Effector memory CD4-positive, alpha-beta T cell (primary cell): ENCODE measurements around the gene ZNF598.

Experiments used
- DNase-seq, 3 donors: peaks; one replicate each; pipeline ENCODE4 v3.0.0-alpha.2; 2020
- H3K27ac ChIP-seq: 2 replicates; pipeline ENCODE4 v1.7.0; 2013; ENCODE audit warnings: mild to moderate bottlenecking, low read length, moderate library complexity; ENCODE audit not compliant: insufficient read depth, poor library complexity, severe bottlenecking
- H3K27me3 ChIP-seq: replicated peaks from 2 replicates; pipeline ENCODE4 v1.7.0; 2013; ENCODE audit warnings: mild to moderate bottlenecking, low read length; ENCODE audit not compliant: insufficient read depth, control insufficient read depth, poor library complexity, severe bottlenecking
- H3K36me3 ChIP-seq: 2 replicates; pipeline ENCODE4 v1.7.0; 2013; ENCODE audit warnings: mild to moderate bottlenecking, low read length, moderate library complexity; ENCODE audit not compliant: control insufficient read depth, insufficient read depth
- H3K4me1 ChIP-seq: 2 replicates; pipeline ENCODE4 v1.7.0; 2013; ENCODE audit warnings: low read length, mild to moderate bottlenecking; ENCODE audit not compliant: control insufficient read depth, insufficient read depth, poor library complexity, severe bottlenecking
- H3K4me3 ChIP-seq: 2 replicates; pipeline ENCODE4 v1.7.0; 2013; ENCODE audit warnings: low read length, low read depth, mild to moderate bottlenecking; ENCODE audit not compliant: insufficient read depth, poor library complexity, severe bottlenecking
- H3K9me3 ChIP-seq: 2 replicates; pipeline ENCODE4 v1.7.0; 2013; ENCODE audit warnings: mild to moderate bottlenecking, low read length, moderate library complexity; ENCODE audit not compliant: control insufficient read depth

The ZNF598 gene

DNA sequence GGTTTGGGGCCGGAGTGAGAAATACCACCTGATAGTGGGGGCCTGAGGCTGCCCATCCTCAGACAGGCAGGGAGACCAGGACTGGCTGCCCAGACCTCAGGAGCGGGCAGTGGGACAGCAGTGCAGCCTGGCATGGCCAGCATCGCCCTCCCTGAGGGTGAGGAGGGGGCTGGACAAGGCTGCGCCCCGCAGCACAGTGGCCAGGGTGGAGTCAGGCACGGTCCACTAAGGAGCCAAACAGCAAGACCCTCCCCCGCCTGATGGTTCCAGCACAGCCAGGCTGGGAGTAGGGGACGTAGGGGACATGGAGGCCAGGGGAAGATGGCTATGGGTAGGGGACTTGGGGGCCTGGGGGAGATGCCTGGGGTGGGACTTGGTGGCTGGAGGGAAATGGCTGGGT lies 3.3 kb downstream of the ZNF598 start:
- peaks cover 17% of the 10 kb centered on the region for H3K36me3 ChIP-seq
- no peak overlapping the region for H3K4me3 ChIP-seq
- no peak overlapping the region for H3K27ac ChIP-seq
- H3K4me1 ChIP-seq, result peaks cover 35% of the 10 kb centered on the region
- no peaks in the 10 kb centered on the region for H3K9me3 ChIP-seq
- no peaks in the 10 kb centered on the region for H3K27me3 ChIP-seq
- no peak for DNase-seq

DNA sequence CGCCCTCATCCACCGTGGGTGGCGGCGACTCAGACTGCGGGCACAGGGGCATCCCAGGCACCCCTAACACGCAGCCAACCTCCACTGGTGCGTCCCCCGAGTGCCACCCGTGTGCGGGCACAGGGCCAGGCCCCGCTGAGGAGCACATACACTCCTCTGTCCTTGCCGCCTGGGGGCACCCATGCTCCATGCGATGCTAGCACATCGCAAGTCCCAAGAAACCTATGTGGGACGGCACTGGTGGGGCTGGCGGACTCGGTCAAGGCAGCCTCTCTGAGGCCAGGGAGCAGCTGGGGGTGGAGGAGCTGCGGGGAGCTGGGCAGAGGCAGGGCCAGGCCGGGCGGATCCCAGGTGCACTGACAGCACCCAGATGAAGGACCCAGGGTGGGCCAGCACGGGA lies 4.0 kb downstream of the ZNF598 start:
- DNase-seq, result no peak
- peaks cover 35% of the 10 kb centered on the region for H3K4me1 ChIP-seq
- H3K27me3 ChIP-seq, result no peaks in the 10 kb centered on the region
- no peak overlapping the region for H3K27ac ChIP-seq
- H3K9me3 ChIP-seq, result no peaks in the 10 kb centered on the region
- H3K4me3 ChIP-seq, result no peak overlapping the region
- peaks cover 23% of the 10 kb centered on the region for H3K36me3 ChIP-seq

DNA sequence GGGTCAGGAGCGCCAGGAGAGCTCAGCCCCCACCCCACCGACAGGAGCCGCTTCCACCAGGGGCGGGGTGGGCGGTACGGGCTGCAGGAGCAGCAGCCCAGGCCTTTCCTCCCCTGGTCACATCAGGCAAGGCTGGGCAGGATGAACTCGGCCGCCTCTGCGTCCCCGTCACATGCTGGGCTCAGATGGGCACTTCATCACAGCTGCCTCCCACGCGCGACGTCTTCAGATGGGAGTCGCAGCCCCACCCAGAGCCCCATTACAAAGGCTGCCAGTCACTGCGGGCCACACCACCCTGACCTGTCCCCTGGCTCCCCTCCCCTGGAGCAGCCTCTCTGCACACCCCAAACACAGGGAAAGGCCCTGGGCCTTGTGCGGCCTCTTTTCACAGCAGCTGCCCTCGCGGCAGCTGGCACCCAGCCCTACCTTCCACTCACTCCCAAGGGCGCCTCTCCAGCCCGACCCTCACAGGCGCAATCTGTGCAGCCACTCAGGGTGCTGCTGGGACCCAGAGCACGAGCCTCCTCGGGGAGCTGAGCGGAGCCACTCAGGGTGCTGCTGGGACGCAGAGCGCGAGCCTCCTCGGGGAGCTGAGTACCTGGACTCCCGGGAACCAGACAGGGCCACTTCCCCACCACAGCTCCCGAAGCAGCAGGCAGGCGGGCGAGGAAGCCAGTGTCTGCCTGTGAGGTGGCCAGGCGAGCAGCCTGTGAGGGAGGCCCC lies 4.7 kb downstream of the ZNF598 start:
- Histone ChIP-seq H3K4me1 (peaks cover 29% of the 10 kb centered on the region), H3K27me3 (no peaks in the 10 kb centered on the region), H3K4me3 (no peak overlapping the region), H3K36me3 (peaks cover 30% of the 10 kb centered on the region), H3K27ac (no peak overlapping the region), H3K9me3 (no peaks in the 10 kb centered on the region)
- DNase-seq, result no peak

DNA sequence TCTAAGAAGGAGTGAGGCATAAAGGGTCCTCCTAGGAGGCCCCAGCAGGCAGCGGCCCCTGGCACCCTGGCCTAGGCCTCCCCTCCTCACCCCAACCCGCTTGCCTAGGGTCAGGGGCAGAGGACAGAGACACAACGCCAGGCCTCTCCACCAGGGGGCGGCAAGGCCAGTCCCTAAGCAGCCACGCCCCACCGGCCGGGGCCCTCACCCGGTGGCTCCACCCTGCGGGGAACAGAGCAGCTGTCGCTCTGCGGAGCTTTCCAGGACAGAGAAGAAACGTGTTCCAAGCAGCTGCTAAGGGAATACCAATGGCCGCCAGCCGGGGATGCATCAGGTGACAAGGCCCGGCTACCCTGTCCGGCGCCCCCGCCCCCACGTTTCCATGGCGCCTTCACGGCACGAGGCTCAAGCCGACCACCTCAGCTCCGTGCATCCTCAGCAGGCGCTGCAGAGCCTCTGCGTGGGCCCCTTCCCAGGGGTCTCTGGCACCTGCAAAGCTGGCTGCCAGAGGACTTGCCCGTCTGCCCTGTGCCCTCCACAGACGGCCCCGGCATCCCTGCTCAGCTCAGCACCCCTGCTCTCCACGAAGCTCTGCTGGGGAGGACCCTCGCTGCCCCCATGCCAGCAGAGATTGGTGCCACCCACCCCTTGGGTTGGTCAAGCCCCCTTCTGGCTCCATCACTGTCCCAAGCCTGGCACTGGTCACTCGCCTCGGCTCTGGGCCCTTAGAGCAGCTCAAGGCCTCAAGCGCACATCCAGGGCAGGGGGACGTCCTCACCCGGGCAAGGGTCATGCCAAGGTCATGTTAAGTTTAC lies 5.6 kb downstream of the ZNF598 start:
- DNase-seq, result peak; percentile 67 to 76 (median 71)
- Histone ChIP-seq H3K36me3 (peaks cover 39% of the 10 kb centered on the region), H3K27me3 (no peaks in the 10 kb centered on the region), H3K4me3 (no peak overlapping the region), H3K4me1 (peaks cover 27% of the 10 kb centered on the region), H3K9me3 (no peaks in the 10 kb centered on the region), H3K27ac (no peak overlapping the region)

DNA sequence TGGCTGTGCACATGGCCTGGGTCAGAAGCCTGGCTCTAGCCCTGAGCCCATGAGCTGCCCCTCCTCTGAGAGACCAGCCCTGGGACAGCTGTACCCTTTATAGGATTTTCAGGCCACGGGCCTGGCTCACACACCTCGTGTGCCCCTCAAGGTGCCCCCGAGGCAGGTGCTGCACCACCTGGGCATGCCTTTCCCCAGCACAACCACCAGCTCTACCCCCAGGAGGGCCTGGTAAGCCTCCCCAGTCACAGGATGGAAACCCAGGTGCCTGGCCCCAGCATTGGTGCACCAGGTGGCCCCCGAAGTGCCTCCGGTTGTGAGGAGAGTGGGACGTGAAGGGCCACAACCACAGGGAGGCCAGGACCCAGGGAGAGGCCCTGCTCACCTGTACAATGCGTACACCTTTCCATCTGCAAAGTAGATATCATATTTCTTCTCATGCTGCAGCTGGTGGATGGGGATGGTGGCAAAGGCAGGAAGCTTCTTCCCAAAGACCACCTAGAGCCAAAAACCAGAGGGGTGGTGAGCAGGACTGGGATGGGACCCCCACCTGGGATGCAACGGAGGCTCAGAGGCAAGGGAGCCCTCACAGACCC lies 6.3 kb downstream of the ZNF598 start:
- no peak overlapping the region for H3K4me3 ChIP-seq
- H3K27me3 ChIP-seq, result no peaks in the 10 kb centered on the region
- no peak overlapping the region for H3K27ac ChIP-seq
- no peak for DNase-seq
- peaks cover 21% of the 10 kb centered on the region for H3K4me1 ChIP-seq
- peaks cover 44% of the 10 kb centered on the region for H3K36me3 ChIP-seq
- H3K9me3 ChIP-seq, result no peaks in the 10 kb centered on the region

DNA sequence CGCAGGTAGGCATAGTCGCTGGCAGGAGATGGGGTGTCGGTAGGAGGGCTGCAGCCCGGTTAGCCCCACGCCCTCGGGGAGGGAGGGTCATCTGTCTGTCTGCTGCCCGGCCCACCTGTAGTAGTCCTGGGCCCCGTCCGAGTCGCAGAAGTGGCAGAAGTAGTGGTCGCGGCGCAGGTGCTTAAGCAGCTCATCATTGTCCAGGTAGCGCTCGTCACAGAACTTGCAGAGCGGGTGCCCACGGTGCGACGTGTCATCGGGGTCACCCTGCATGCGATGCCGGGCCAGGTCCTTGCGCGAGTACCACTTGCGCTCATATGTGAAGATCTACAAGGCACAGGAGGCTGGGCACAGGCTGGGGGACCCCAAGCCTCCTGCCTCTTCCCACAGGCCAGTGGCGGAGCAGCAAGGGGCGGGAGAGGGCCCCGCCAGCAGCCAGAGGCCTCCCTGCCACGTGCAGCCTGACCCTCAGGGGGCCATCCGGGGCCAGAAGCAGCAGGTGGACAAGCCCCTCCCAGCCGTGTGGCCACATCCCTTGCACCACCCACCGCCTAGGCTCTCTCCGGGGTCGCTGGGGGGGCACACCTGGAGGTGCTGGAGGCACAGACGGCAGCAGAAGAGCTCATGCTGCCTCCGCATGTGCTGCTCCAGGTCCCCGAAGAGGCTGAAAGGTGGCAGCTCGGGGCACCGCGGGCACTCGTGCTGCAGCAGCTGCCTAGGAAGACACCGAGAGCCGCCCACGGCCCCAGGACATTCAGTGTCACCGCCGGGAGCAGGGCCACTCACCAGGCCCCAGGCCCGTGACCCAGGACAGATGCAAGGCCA lies 7.0 kb downstream of the ZNF598 start:
- H3K4me3 ChIP-seq, result no peak overlapping the region
- H3K9me3 ChIP-seq, result no peaks in the 10 kb centered on the region
- H3K36me3 ChIP-seq, result peaks cover 50% of the 10 kb centered on the region
- H3K4me1 ChIP-seq, result peaks cover 14% of the 10 kb centered on the region
- H3K27ac ChIP-seq, result no peak overlapping the region
- H3K27me3 ChIP-seq, result no peaks in the 10 kb centered on the region
- DNase-seq, result no peak

DNA sequence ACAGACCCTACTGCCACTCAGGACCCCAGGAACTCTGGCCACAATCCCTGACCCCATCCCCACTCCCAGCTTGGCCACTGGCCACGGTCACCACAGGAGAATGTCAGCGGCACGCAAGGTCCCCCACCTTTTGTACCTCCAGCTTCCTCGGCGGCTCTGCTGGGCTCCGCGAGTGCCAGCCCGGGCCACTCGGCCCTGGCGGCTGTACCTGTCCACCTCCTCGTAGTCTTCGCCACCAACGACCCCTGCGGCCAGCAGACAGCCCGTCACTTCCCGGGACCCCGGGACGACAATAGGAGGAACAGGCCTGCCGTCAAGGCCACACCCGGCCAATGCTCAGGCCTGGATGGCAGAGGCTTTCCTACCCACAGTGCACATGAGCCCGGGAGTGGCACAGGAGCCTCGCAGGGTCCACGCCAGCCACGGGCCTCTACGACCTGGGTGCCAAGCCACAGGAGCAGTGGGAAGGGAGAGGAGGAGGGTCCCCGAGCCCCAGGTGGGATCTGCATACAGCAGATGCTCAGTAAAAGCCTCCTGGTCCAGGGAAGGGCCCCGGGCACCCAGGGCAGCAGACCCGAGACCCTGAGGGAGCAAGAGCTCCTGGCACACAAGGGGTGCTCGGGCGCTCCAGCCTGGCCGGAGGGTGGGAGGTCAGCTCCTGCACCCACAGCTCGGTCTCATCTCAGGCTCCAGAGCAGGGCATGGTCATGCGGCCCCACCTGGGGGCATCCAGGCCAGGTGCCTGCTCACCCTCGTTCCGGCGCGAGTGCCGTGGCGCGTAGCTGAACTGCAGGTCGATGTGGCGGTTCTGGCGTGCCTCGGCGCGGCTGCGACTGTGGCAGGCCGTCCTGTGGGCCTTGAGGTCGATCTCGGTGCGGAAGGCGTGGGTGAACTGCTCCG lies 7.9 kb downstream of the ZNF598 start:
- H3K27me3 ChIP-seq, result no peaks in the 10 kb centered on the region
- H3K4me1 ChIP-seq, result peaks cover 6% of the 10 kb centered on the region
- no peak for DNase-seq
- H3K9me3 ChIP-seq, result no peaks in the 10 kb centered on the region
- H3K4me3 ChIP-seq, result no peak overlapping the region
- peaks cover 54% of the 10 kb centered on the region for H3K36me3 ChIP-seq
- H3K27ac ChIP-seq, result no peak overlapping the region

DNA sequence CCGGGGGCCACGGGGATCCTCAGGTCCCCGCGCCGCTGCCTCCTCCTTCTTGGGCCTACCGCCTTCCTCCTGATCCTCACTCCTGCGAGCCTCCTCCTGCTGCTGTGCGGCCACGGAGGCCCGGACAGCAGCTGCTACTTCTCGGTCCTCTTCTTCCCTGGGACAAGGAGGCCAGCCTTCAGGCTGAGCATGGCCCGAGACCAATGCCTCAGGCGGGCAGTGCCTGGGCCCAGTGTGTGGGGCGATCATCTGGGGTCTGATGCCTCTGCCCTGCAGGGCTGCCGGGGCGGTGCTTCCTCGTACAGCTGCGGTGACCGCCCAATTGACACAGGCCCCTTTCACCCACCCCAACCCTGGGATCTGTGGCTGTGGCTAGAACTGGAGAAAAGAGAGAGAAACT lies 8.6 kb downstream of the ZNF598 start:
- Histone ChIP-seq H3K27me3 (no peaks in the 10 kb centered on the region), H3K4me3 (no peak overlapping the region), H3K9me3 (no peaks in the 10 kb centered on the region), H3K27ac (no peak overlapping the region), H3K4me1 (peaks cover 6% of the 10 kb centered on the region), H3K36me3 (peaks cover 54% of the 10 kb centered on the region)
- no peak for DNase-seq

DNA sequence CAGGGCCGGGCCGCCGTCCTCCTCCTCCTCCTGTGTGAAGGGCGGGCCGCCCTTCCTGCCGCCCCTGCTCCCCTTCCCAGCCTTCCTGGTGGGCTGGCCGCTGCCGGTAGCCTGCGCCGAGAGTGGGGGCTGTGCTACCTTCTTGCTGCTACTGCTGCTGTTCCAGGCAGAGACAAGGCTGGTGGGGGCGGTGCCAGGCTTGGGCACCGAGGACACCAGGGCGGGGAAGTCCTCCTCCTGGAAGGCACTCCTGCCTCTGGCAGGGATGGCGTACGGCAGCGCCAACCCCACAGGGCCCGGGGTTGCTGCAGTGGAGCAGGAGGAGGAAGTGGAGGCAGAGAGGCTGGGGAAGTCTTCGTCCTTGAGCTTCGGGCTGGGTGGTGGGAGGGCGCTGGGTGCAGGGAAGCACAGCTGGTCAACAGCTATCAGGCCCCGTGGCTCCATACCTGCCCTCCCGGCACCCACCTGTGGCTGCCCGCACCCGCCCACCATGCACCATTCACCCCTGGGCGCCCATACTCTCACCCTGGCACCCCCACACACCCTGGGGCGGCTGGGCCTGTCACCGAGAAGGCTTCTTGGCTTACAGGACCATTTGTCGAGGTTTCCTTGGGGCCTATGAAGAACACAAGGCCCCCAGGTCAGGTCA lies 9.6 kb downstream of the ZNF598 start:
- Histone ChIP-seq H3K4me3 (no peak overlapping the region), H3K36me3 (peaks cover 54% of the 10 kb centered on the region), H3K9me3 (no peaks in the 10 kb centered on the region), H3K4me1 (peaks cover 6% of the 10 kb centered on the region), H3K27ac (no peak overlapping the region), H3K27me3 (no peaks in the 10 kb centered on the region)
- no peak for DNase-seq
